ENCODE results near the gene TRPM4. TPM values are rescaled to one million over a fixed set of nuclear protein-coding genes. Genes with fewer than 3 reads are reported as not detected.
A peak's percentile ranks its signal among the peaks of the same experiment; 100 is the strongest.

Gene TRPM4
- total RNA-seq, 4 donors from 2014 or later: 19.9 to 38.8 (median 27.9) TPM

- Histone ChIP-seq H3K27me3 (no peaks in the 10 kb centered on the region), H3K4me1 (peaks cover 33 to 67% (median 53%) of the 10 kb centered on the region in 4 donors), H3K27ac (replicated peaks in 1 of 4) (no peak overlapping the region), H3K4me3 (no peak overlapping the region), H3K9me3 (no peaks in the 10 kb centered on the region), H3K36me3 (peaks cover 0 to 12% (median 6%) of the 10 kb centered on the region in 4 donors)
- intact Hi-C loops (cut with DNase I): no loop called here
- no peak for TF ChIP-seq POLR2A (IDR thresholded peaks at IDR 0.05; ENCODE audit: low read depth)
- TF ChIP-seq CTCF (IDR thresholded peaks at IDR 0.05): no peak
- no peak for TF ChIP-seq EP300 (IDR thresholded peaks at IDR 0.05)
- TF ChIP-seq POLR2AphosphoS5 (IDR thresholded peaks at IDR 0.05): no peak
- DNase-seq (ENCODE audit: extremely low spot score): no peak
- WGBS: 64% methylated on average over 4 of the region's 4 CpGs
Observed at GRCh38 chr19:49161987-49162386, 4.4 kb downstream of the TRPM4 start.

DNA sequence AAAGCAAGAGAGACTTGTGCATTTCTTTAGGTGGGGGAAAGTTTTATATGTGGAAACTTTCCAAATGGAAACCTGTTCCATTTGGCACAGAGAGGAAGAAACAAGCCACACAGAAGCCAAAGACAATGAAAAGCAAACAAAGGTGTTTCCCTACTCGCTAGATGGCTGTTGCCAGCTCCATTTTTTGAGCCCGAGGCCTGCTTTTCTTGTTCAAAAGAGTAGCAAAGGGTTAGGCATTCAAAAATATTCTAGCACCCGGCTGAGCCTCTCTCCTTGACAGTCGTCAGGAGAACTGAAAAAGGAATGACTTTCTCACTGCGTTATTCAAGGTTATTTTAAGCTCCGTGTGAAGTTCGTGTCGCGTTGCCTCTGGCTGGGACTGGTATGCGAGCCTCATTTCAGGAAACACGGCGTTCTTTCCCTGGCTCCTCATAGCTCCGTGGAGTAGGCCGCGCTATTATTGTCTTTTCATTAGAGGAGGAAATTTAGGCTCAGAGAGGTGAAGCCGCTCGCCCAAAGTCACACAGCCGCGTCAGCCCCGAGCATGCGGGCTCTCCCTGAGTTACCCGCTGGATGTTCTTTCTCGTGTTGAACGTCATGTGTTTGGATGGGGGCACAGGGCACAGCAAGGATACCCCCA, 7.6 kb downstream of the TRPM4 start:
- H3K27me3 ChIP-seq: no peaks in the 10 kb centered on the region
- peaks cover 2 to 38% (median 33%) of the 10 kb centered on the region in 4 donors for H3K36me3 ChIP-seq
- intact Hi-C loops (cut with DNase I): no loop called here
- no peak for DNase-seq (ENCODE audit: extremely low spot score)
- TF ChIP-seq POLR2AphosphoS5 (IDR thresholded peaks at IDR 0.05) (peak; percentile 66 to 76), CTCF (IDR thresholded peaks at IDR 0.05) (no peak)
- 45% methylated on average over 24 of the region's 24 CpGs for WGBS
- H3K9me3 ChIP-seq: no peaks in the 10 kb centered on the region
- peak overlapping the region; percentile 13 to 25 (median 18) for H3K4me3 ChIP-seq
- peaks cover 15 to 36% (median 27%) of the 10 kb centered on the region in 4 donors for H3K4me1 ChIP-seq
- peak overlapping the region; percentile 80 to 87 (median 84) for H3K27ac ChIP-seq (replicated peaks in 1 of 4)

- intact Hi-C loops (cut with DNase I): no loop called here
- Histone ChIP-seq H3K4me1 (peaks cover 15 to 29% (median 24%) of the 10 kb centered on the region in 4 donors), H3K27ac (replicated peaks in 1 of 4) (peak overlapping the region; percentile 80 to 87 (median 84)), H3K9me3 (no peaks in the 10 kb centered on the region), H3K4me3 (peak overlapping the region; percentile 13 to 25 (median 18)), H3K36me3 (peaks cover 8 to 45% (median 39%) of the 10 kb centered on the region in 4 donors), H3K27me3 (no peaks in the 10 kb centered on the region)
- no peak for DNase-seq (ENCODE audit: extremely low spot score)
- 65% methylated on average over 9 of the region's 30 CpGs for WGBS
- TF ChIP-seq CTCF (IDR thresholded peaks at IDR 0.05): no peak
- TF ChIP-seq POLR2A (IDR thresholded peaks at IDR 0.05; ENCODE audit: low read depth): no peak
- TF ChIP-seq EP300 (IDR thresholded peaks at IDR 0.05): no peak
- TF ChIP-seq POLR2AphosphoS5 (IDR thresholded peaks at IDR 0.05): no peak
Observed at GRCh38 chr19:49165865-49166301, 8.3 kb downstream of the TRPM4 start.

DNA sequence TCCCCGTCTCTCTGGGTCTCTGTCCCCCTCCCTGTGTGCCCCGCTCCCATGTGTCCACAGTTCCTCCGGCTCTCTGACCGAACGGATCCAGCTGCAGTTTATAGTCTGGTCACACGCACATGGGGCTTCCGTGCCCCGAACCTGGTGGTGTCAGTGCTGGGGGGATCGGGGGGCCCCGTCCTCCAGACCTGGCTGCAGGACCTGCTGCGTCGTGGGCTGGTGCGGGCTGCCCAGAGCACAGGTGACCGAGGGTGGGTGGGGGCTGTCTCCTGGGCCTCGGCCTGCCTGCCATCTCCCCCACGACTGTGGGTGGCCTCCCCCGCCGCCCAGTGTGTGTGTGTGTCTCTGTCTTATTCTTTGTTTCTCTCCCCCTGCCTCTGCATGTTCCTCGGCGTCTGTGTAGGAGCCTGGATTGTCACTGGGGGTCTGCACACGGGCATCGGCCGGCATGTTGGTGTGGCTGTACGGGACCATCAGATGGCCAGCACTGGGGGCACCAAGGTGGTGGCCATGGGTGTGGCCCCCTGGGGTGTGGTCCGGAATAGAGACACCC, 10.3 kb downstream of the TRPM4 start:
- intact Hi-C loops (cut with DNase I): no loop called here
- Histone ChIP-seq H3K36me3 (peaks cover 27 to 53% (median 53%) of the 10 kb centered on the region in 4 donors), H3K27ac (replicated peaks in 1 of 4) (no peak overlapping the region), H3K4me3 (no peak overlapping the region), H3K27me3 (no peaks in the 10 kb centered on the region), H3K9me3 (no peaks in the 10 kb centered on the region), H3K4me1 (peaks cover 15 to 28% (median 24%) of the 10 kb centered on the region in 4 donors)
- WGBS: 78% methylated on average over 25 of the region's 25 CpGs
- no peak for DNase-seq (ENCODE audit: extremely low spot score)
- TF ChIP-seq POLR2AphosphoS5 (IDR thresholded peaks at IDR 0.05) (no peak), EP300 (IDR thresholded peaks at IDR 0.05) (no peak), POLR2A (IDR thresholded peaks at IDR 0.05; ENCODE audit: low read depth) (no peak), CTCF (IDR thresholded peaks at IDR 0.05) (no peak)
